Placental epithelial cell (primary cell): ENCODE results near the gene ASPM. TPM values are rescaled to one million over a fixed set of nuclear protein-coding genes. Genes with fewer than 3 reads are reported as not detected.

Source experiments
- total RNA-seq: library from RNA; depleted of rRNA; stranded (reverse); fragments of >200 nt; gene quantifications from 2 replicates; pipeline ENCODE4 v1.2.3, GENCODE V29; 2012

ASPM gene
- total RNA-seq: 7.1 and 14.2 TPM in 2 replicates

GRCh38 chr1:197146101-197147095 lies at the start of gene ASPM:
ASPM (minus strand) TSS chr1:197146669; CDS start chr1:197146437, 232 bp downstream.

GRCh38 chr1:197066719-197067456 lies 79.6 kb downstream of the ASPM start, which contains the start of gene F13B:
F13B (minus strand) TSS chr1:197067260; CDS start chr1:197067223, 37 bp downstream.

Other genes with a start within 250 kb of the ASPM start
- gene CFHR2, start 202.9 kb downstream of the ASPM start, total RNA-seq: not detected in 2 replicates
- not detected in 2 replicates for gene CFHR5, start 169.1 kb downstream of the ASPM start, total RNA-seq
- gene F13B, start 79.4 kb downstream of the ASPM start, total RNA-seq: not detected in 2 replicates
- gene ZBTB41, start 54.6 kb upstream of the ASPM start, total RNA-seq: 15.7 and 21.5 TPM in 2 replicates
- under 0.01 TPM in 1 of 2 replicates, not detected in the other for gene CRB1, start 121.6 kb upstream of the ASPM start, total RNA-seq